ENCODE measurements around the gene ULBP1.
A peak's percentile ranks its signal among the peaks of the same experiment; 100 is the strongest.
"Not testable (repeated sequence)": the region's sequence is repeated elsewhere in the genome, so short reads cannot be mapped to it uniquely, and the experiment has no call there.

Gene ULBP1

DNA sequence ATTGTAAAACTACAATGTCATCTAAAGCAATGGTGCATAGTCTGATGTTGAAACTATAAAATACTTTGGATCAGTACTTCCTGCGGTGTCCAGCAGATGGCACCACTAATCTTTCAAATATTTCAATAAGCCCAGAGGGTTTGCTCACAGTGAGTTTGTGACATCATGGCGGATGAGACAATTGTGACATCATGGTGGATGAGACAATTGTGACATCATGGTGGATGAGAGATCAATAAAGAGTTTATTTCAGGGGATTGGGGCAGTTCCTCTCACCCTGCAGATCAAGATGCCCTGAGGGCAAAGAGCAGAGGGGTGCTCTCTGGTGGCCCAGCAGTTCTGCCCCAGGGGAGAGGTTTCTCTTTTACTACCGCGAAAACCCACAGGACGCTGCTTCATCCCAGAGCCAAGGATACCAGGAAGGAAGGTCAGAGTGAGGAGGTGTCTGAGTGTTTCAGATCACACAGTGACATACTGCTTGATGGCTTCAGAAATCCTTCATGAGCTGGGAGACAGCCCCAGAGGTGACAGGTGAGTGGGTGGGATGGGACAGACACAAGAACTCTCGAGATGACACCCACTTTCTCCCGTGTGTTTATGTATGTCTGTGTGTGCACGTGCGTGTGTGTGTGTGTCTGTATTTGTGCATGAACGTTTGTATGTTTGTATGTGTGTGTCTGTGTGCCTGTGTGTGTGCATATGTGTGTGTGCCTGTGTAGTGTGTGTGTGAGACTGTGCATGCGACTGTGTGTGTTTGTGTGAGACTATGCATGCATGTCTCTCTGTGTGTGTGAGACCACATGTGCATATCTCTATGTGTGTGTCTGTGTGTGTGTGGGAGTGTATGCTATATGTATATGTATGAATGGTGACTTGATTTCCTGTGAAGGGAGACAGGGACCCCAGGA, 29.2 kb upstream of the ULBP1 start:
- DNase-seq (ENCODE audit: low spot score), result peak; percentile 60
- TF ChIP-seq, protein P1, sequence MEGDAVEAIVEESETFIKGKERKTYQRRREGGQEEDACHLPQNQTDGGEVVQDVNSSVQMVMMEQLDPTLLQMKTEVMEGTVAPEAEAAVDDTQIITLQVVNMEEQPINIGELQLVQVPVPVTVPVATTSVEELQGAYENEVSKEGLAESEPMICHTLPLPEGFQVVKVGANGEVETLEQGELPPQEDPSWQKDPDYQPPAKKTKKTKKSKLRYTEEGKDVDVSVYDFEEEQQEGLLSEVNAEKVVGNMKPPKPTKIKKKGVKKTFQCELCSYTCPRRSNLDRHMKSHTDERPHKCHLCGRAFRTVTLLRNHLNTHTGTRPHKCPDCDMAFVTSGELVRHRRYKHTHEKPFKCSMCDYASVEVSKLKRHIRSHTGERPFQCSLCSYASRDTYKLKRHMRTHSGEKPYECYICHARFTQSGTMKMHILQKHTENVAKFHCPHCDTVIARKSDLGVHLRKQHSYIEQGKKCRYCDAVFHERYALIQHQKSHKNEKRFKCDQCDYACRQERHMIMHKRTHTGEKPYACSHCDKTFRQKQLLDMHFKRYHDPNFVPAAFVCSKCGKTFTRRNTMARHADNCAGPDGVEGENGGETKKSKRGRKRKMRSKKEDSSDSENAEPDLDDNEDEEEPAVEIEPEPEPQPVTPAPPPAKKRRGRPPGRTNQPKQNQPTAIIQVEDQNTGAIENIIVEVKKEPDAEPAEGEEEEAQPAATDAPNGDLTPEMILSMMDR (IDR thresholded peaks at IDR 0.05; ENCODE audit: extremely low read depth, insufficient read depth, missing control alignments), result peak; percentile 71
- in situ Hi-C loops (cut with MboI; ENCODE audit: low pct_unique_long_range_greater_than_20kb, low sequenced_read_pairs, unreplicated experiment), result no loop called here

DNA sequence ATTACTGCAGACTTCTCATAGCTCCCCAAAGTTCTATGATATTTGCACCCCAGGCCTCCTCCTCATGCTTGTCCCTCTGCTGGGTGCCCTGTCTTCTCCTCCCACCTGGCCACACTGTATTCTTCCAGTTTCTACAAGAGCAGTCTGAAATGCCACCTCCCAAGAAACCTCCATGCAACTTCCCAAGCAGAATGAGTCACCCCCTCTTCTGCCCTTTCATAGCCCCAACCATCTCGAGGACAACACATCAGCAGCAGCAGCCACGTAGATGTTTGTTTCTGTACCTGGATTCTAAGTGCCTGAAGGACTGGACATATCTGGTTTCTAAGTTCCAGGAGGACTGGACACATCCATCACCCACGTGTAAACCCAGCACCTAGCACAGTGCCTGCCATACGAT, 28.5 kb upstream of the ULBP1 start:
- TF ChIP-seq, protein P1 (IDR thresholded peaks at IDR 0.05; ENCODE audit: extremely low read depth, insufficient read depth, missing control alignments), result no peak
- in situ Hi-C loops (cut with MboI; ENCODE audit: low pct_unique_long_range_greater_than_20kb, low sequenced_read_pairs, unreplicated experiment), result no loop called here
- DNase-seq (ENCODE audit: low spot score), result no peak

DNA sequence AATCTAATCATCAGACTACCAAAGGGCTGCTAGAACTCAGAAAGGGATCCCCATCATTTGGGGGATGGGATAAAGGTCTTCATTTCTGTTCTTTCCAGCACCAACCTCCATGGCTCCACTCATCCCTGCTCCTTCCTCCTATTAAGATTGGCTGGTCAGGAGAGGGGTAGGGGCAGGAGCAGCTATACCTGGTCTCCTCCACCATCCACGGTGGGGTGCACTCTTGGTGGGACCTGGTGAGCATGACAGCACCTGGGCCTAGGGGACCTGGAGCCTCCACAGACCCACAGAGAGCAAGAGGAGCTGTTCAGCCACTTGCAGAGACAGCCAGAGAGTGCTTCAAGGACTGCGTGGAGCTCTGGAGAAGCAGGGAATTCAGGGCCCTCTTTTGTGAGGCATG, 28.1 kb upstream of the ULBP1 start:
- DNase-seq (ENCODE audit: low spot score), result no peak
- in situ Hi-C loops (cut with MboI; ENCODE audit: low pct_unique_long_range_greater_than_20kb, low sequenced_read_pairs, unreplicated experiment), result no loop called here
- TF ChIP-seq, protein P1 (IDR thresholded peaks at IDR 0.05; ENCODE audit: extremely low read depth, insufficient read depth, missing control alignments), result no peak

DNA sequence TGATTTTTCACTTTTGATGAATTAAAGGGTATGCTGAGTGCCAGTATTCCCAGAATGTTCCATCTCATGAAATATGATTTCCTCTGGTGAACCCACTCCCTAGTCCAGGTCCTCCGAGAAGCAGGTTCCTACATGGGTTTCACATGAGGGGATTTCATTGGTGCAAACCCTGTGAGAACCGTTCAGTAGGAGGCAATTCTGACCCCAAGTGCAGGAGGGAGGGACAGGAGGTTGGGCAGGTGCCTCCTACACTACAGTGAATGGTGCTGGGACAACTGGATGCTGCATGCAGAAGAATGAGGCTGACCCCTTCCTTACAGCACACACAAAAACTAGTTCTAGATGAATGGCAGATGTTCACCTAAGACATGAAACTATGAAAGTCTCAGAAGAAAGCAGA, 27.0 kb upstream of the ULBP1 start:
- TF ChIP-seq, protein P1 (IDR thresholded peaks at IDR 0.05; ENCODE audit: extremely low read depth, insufficient read depth, missing control alignments), result no peak
- in situ Hi-C loops (cut with MboI; ENCODE audit: low pct_unique_long_range_greater_than_20kb, low sequenced_read_pairs, unreplicated experiment), result no loop called here
- no peak for DNase-seq (ENCODE audit: low spot score)

DNA sequence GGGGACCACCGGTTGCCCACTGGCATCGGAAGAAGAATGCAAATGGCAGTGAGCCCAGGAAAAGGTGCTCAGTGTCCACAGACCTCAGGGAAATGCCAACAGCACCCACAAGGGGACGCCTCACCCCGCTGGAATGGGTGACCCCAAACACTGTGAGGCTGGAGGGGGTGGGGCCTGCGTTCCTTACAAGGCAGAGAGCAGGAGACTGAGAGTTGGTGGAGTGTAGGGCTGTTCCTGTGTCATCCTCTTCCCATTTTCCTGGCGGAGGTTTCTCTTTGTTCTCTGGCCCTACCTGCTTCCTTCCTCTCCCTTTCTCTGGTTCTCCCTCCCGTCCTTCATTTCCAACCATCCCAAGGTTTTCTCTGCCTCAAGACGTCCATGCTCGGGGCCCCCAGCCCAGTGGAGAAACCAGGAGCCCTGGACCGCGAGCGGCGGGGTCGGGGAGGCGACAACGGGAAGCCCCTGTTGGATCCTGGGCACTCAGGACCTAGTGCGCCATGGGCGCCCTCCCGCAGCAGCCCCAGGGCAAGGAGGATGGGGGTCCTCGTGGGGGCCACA, 25.7 kb upstream of the ULBP1 start:
- in situ Hi-C loops (cut with MboI; ENCODE audit: low pct_unique_long_range_greater_than_20kb, low sequenced_read_pairs, unreplicated experiment); DNase-seq (ENCODE audit: low spot score): not testable (repeated sequence)

DNA sequence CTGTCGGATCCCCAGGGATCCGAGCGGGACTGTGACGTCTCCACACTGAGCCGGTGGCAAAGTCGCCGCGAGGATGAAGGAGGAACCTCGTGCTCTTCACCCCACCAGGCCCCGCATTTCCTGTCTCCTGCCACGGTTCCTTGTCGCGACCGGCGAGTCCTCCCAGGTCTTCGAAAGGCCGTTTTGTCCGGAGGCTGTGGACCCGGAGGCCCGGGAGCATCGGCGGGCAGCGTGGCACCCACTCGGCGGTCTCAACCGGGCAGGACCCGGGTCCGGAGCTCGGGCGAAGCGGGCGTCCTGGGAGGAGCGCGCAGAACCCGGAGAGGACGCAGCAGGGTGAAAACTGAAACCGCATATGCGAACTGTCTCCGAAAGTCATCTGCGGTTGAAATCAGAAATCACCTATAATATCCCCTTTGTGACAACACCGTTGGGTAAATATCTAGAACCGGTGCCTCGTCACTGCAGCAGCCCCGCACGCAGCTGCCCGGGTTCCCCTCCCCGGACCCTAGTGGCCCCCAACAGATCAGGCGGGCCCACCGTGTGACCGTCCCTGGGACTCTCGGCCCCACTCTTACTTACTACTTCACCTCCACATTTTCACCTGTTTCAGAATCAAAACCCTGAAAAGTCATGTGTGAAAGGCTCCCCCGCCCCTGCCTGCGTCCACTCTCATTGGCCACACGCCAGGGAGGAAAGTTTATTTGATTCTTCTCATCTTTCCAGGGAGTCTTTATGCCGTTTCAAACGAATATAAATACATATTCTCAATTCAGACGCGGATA, 25.0 kb upstream of the ULBP1 start:
- TF ChIP-seq, protein P1 (IDR thresholded peaks at IDR 0.05; ENCODE audit: extremely low read depth, insufficient read depth, missing control alignments), result no peak
- in situ Hi-C loops (cut with MboI; ENCODE audit: low pct_unique_long_range_greater_than_20kb, low sequenced_read_pairs, unreplicated experiment), result no loop called here
- DNase-seq (ENCODE audit: low spot score), result peak; percentile 86

DNA sequence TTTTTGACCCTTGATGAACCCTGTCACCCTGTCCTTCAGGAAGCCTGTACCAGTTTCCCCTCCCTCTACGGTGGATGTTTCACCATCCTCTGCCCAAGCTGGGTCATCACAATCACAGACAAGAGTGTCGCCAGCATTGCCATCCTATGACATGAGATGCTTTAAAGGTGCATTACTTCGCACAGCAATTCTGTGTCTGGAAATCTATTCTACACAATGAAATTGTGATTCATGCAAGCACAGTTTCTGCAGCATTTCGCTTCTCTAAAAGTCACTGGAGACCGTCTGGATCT, 24.4 kb upstream of the ULBP1 start:
- TF ChIP-seq, protein P1 (IDR thresholded peaks at IDR 0.05; ENCODE audit: extremely low read depth, insufficient read depth, missing control alignments), result no peak
- DNase-seq (ENCODE audit: low spot score), result no peak
- in situ Hi-C loops (cut with MboI; ENCODE audit: low pct_unique_long_range_greater_than_20kb, low sequenced_read_pairs, unreplicated experiment), result no loop called here
